NCI-H1105 (cell line): ENCODE data around the gene MYOC.
"Not testable (repeated sequence)": the region's sequence is repeated elsewhere in the genome, so short reads cannot be mapped to it uniquely, and the experiment has no call there.

Experiments used
- DNase-seq: peaks from one replicate; lab custom pipeline; 2025; lab: John Stamatoyannopoulos, UW

The MYOC gene

DNA sequence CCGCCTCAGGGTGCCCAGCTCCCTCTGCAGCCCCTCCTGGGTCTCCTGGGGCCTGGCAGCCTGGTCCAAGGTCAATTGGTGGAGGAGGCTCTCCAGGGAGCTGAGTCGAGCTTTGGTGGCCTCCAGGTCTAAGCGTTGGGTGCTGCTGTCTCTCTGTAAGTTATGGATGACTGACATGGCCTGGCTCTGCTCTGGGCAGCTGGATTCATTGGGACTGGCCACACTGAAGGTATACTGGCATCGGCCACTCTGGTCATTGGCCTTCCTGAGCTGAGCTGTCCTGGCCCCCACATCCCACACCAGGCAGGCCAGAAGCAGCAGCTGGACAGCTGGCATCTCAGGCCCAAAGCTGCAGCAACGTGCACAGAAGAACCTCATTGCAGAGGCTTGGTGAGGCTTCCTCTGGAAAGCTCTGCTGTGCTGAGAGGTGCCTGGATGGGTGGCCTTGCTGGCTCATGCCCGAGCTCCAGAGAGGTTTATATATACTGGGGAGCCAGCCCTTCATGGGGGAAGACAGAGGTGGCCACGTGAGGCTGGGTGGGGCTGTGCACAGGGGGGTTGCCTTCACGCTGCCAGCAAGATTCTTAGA lies at the start of gene MYOC:
TSS of gene MYOC (minus strand) at position 455 of the 589 bp plus-strand sequence. CDS start at position 378, 77 bp downstream.
- DNase-seq = no peak

DNA sequence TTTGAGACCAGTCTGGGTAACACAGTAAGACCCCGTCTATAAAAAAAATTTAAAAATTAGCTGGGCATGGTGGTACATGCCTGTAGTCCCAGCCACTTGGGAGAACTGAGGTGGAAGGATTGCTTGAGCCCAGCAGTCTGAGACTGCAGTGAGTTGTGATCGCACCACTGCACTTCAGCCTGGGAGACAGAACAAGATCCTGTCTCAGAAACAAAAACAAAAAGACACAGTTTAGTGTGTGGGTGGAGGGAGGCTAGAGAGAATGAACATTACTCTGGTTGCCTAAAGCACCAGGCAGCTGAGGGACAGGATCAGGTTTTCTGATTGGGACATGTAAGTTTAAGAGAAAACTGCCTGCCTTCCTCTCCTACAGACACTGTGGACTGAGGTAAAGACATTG lies 47.0 kb upstream of the MYOC start:
- no peak for DNase-seq

DNA sequence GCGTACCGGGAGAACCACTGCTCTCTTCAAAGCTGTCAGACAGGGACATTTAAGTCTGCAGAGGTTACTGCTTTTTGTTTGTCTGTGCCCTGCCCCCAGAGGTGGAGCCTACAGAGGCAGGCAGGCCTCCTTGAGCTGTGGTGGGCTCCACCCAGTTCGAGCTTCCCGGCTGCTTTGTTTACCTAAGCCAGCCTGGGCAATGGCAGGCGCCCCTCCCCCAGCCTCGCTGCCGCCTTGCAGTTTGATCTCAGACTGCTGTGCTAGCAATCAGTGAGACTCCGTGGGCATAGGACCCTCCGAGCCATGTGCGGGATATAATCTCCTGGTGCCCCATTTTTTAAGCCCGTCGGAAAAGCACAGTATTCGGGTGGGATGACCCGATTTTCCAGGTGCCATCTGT lies 43.3 kb upstream of the MYOC start:
- DNase-seq = not testable (repeated sequence)

DNA sequence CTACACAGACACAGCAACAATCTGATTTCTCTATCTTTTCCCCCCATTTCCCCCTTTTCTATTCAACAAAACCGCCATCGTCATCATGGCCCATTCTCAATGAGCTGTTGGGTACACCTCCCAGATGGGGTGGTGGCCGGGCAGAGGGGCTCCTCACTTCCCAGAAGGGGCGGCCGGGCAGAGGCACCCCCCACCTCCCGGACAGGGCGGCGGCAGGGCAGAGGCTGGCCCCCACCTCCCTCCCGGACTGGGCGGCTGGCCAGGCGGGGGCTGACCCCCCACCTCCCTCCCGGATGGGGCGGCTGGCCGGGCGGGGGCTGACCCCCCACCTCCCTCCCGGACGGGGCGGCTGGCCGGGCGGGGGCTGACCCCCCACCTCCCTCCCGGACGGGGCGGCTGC lies 41.1 kb upstream of the MYOC start:
- not testable (repeated sequence) for DNase-seq

DNA sequence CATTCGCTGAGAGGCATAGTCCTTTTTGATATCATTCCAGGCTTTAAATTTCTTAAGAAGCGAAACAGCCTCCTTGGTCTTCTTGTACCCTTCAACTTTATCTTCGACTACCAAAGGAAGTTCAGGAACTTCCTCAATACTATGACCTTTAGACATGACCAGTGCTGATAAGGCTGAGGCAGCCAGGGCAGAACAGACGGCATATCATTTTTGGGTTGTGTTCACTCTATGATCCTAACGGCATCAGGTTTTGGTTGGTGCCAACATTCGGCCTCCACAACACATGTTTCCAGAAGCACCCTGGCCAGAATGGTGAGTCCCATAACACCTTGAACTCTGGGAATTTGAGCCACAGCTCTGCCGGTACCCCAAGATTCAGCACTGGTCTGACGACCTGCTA lies 31.4 kb upstream of the MYOC start:
- DNase-seq = no peak

DNA sequence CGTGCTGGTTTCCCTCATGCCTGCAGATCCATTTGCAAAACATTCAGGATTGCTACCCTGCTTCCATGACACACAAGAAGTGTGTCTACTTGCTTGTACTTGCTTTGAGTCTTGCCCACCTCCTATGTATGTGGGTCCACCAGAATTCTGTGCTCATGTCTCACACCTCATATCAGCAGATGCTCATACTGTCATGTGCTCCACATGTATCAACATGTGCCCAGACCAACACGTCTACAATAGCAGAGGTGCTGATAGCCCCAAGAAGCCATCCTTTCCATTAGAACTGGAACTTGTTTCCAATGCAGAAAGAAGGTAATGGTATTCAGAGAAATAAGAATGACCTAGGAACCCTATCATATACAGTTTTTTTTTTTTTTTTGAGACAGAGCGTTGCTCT lies 27.9 kb upstream of the MYOC start:
- no peak for DNase-seq

DNA sequence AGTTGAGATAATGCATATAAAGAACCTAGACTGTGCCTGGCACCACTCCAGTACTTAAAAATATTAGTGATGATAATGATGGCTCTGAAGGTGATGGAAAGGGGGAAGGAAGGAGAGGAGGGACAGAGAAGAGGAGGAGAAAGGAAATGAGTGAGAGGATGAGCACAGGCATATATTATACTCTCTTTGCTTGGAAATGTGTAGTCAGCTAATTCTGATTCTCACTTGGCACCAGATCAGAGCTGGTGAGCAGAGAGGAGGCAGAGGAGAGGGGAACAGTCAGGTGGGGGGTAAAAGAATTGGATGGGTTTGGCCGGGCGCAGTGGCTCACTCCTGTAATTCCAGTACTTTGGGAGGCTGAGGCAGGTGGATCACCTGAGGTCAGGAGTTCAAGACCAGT lies 24.3 kb upstream of the MYOC start:
- DNase-seq = no peak

DNA sequence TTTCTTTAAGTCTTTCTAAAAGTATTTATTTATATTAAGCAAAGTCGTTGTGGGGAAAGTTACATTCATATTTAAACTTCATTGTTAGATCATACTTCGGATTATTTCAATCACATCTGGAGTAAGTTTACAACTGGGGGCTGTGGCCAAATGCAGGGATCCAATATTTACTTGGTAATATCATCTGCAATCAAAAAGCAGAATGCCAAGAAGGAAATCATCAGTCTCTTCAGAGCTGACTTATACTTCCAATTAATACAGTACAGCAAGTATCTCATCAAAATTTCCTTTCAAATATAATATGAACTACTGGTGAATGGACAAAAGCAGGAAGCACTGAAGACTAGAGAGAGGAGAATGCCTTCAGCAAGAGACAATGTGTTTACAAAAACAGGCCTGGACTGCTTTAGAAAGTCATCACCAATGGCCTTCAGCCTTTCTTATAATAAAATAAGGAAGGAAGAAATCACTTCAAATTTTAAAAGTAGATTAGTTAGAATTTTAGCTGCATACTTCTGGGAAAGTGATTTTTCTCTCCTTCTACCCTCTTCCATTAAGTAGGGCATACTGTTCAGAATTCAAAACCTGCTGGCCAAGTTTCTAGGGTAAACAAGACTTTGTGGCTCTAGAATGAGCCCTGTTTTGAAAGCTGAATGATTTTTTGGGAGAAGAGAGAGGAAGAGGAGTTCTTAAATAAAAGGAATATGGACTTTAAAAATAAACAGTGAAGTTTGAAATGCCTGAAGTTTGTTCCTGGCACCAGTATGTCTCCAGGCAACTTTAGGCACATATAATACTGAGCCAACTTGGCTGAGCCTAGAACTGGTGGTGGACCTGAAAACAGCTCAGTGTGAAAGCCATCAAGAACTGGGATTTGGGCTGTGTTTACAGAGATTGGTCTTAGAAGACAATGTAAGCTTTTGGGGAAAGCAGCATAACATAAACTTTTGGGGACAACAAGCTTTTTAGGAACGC lies 22.2 kb upstream of the MYOC start:
- no peak for DNase-seq

DNA sequence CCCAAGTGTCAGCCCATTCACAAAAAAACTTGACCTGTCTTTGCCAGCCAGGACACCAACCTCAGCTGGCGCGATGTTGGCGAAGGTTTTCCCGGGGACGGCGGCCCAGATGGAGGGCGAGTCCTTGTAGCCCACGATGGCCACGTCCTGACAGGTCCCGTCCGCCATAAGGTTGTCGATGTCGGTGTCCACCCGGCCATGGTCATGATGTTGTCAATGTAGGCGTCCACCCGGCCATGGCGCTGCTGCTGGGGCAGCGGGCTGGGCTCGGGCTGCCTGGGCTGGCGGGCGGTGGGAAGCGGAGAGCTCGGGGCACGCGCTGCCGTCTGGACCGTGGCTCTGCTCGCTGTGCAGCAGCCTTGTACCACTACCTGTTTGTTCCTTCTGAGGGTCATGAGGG lies 18.3 kb upstream of the MYOC start:
- no peak for DNase-seq

DNA sequence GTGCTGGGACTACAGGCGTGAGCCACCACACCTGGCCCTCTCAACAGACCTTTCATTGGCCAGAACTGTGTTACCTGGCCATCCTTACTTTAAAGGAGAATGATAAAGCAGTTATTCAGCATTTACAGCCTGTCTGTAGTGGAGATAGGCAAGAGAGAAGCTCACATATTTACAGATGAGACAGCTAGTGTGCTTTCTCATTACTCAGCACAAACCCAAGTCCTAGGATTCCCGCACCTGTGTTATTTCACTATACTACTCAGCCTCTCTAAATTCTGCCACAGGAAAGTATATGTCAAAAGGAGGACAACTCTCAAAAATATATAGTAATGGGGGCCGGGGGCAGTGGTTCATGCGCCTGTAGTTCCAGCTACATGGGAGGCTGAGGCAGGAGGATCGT lies 15.9 kb upstream of the MYOC start:
- DNase-seq = no peak

DNA sequence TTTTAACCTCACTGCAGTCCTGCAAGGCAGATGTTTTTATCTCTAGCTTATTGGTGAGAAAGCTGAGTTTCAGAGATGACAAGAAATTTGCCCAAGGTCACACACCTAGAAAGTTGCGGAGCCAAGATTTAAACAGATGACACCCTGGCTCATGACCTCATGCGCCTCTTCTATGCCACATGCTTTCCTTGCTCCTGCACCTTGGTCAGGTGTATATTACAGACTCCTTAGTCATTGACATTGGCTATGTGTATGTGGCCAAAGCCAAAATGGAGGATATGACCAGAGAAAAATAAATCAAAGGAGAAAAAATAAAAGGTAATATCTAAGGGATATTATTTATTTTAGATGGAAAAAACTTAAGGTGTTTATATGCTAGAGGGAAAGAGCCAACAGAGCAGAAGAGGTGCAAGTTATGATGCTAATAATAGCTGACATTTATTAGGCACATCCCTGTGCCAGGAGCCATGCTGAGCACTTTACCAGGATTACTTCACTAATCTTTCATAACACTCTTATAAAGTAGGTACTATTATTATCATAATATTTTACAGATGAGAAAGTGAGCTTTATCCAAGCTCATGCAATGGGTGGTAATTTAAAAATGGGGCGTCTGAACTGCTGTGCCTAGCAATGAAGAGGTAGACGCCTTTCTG lies 13.8 kb upstream of the MYOC start:
- DNase-seq = no peak

DNA sequence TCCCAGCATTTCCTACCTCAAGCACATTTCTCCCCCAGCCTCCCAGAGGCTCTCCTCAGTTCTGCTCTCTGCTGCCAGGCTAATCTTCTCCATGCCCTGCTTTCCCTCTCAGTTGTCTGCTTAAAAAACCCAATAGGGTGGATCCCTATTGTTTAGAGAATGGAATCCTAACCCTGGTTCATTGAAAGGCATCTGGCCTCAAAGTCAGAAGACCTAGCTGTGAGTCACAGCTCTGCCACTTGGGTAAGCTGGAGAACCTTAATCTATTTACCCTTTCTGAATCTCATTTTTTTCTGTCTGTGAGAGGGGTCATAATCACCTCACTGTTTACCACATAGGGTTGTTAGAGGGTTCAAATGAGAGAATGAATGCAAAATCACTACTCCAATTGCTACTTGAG lies 12.5 kb upstream of the MYOC start:
- no peak for DNase-seq

DNA sequence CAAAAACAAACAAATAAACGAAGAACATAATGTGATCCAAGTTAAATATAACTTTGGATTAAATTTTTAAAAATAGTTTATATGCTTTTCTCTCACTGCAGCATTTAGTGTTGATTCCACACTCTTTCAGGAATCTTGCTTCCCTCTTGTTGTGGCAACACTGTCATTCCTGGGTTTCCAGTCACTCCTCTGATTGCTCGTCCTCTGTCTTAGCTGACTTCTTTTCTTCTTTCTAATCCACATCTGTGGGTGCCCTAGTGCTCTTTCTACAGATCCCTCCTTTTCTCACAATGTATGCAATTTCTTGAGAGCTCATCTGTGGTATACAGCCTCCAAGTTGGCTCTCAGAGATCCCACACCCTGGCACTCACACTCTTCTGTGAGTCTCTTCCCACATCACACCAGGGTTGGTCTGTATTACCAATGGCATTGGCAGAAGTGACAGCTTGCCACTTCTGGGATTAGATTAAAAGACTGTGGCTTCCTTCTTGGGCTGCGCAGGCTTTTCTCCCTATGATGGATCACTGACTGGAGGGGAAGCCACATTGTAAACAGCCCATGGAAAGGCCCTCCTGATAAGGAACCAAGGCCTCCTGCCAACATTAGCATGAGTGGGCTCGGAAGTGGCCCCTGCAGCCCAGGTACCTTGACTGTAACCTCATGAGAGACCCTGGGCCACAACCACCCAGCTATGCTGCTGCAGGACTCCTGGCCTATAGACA lies 11.5 kb upstream of the MYOC start:
- no peak for DNase-seq

DNA sequence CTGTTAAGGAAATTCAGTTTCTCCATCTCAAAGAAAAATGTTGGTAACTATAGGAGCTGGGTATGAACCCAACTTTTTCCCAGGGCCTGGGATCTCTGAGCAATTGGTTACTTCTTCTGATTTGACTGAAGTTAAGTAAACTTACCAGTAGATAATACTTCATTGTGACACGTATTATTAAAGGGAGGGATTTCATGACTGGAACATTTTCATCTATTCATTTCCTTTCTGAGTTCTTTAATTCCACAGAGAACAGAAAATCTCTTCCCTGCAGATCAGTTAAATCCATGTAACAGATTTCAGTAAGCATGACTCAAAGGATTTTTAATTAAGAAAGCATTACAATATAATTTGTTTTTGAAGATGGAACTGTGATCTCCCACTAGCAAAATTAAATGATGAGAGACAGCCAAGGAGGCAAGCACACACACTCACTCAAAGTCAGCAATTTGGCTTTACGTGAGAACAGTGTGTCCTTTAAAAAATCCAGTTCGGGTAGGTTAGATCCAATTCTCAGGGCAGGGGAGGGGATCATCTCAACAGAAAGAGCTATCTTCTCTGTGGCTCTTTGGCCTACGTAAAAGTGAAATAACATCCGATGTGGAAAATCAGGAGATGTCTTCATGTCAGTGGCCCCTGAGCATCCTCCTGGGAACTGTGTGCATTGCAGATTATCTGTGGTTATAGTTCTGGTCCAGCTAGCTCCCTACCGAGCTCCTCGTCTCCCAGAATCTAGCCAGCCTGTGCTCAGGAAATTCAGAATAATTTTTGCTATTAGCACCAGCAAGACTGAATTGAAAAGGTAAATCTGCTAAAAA lies 10.8 kb upstream of the MYOC start:
- no peak for DNase-seq

DNA sequence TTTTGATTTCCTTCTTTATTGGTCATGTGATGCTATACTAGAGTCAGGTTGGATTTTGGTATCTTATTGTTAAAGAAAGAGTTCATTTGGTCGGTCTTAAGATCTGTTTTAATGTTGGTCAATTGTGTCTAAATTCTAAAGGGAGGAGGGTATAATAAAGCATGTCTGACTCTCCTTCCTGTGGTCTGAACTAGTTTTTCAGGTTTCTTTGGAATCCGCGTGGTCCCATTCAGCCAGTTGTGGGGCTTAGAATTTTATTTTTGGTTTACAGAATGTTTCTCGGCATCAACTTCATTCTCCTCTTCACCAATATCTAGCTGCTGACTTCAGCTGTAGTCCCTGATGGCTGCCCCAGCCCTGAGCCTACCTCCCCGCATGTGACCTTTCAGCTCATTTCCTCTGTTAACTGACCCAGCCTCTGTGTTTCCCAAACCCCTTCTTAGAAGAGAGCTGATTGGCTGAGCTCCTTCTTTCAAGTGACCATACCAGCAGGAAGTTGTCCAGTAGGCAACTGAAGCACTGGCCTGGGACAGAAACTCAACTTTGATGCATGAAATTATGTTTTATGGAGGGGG lies 8.7 kb upstream of the MYOC start:
- no peak for DNase-seq

DNA sequence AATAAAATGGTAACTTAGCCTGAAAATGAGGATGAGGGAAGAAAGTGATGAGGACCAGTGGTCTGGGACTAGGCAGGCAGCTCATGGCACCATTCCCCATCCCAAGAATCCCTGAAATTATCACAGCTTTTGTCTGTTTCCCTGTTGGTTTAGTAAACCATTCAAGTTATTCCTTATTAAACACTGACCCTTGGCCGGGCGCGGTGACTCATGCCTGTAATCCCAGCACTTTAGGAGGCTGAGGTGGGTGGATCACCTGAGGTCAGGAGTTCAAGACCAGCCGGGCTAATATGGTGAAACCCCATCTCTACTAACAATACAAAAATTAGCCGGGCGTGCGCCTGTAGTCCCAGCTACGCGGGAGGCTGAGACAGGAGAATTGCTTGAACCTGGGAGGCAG lies 3.7 kb upstream of the MYOC start:
- not testable (repeated sequence) for DNase-seq

DNA sequence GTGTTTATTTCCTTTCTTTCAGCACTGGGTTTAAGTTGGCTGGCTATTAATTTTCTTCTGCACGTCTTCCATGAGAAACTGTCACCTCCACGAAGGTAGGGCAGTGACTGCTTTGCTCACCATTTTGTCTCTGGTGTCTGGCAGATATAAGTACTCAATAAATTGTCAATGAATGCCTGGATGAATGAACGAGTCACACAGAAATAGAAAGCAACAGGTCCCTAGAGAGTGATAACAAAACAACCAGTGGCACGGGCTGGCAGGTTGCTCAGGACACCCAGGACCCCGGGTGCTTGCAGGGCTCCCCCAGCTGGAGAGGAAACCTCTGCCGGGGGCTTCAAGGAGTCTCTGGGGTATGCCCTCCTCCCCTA lies 3.2 kb upstream of the MYOC start:
- DNase-seq = no peak

DNA sequence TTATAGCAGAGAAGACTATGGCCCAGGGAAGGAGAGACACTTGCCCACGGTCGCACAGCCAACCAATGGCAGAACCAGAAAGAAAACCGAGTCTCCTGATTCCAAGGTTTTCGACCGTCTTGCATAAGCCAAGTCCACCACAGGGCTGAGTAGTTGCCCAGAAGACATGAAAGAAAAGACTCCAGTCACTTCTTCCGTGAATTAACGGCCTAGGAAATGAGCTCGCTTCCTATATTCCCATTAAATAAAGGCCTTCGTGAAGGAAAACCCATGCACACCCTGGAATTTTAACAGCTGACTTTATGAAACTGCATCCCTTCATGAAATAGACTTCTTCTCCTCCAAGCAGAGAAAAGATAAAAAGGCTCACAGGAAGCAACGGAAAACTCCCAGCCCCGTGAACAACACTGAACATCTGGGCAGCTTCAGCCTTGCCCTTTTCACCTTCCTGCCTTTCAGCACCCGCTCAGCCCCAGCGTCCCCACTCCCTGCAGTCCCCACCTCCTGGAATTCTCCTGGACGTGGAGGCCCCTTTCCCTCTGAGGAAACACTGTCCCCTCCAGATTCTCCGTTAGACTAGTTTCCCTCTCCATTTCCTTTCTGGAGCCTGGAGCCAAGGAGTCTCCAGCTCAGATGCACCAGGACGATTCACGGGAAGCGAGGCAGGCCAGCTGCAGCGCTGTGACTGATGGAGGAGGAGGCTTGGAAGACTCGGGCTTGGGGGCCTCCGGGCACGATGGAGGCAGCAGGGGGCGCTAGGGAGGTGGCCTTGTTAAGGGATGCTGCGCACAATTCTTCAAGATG lies 2.7 kb upstream of the MYOC start:
- no peak for DNase-seq

DNA sequence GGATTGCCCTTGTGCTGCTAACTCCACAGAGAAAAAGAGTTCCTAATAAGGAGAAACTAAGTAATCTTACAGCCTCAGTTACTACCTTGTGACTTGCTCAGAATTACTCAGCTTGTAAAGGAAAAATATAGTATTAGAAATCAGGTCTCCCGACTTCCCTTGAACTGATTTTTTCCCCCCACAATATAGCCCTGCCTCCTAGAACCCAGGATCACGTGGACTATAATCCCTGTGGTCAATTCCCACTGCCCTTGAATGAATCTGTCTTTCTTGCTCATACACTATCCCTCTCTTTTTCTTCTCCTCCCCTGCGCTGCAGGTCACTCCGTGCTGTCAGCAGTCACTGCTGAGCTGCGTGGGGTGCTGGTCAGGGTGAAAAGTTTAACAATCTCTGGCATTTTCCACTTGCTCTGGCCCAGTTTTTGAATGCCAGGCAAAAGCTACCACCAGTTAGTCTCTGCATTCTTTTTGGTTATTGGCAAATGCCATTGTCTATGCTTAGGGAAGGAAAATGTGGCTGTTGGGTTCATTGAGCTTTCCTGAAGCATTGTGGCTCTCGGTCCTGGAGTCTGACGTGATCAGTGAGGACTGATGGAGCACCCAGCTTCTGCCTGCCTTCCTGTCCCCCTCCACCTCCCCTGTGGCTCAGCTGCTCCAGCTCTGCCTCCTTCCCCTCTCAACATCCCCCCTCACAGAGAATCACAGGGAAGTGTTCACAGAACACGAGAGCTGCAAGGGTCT lies 1.9 kb upstream of the MYOC start:
- DNase-seq = no peak

DNA sequence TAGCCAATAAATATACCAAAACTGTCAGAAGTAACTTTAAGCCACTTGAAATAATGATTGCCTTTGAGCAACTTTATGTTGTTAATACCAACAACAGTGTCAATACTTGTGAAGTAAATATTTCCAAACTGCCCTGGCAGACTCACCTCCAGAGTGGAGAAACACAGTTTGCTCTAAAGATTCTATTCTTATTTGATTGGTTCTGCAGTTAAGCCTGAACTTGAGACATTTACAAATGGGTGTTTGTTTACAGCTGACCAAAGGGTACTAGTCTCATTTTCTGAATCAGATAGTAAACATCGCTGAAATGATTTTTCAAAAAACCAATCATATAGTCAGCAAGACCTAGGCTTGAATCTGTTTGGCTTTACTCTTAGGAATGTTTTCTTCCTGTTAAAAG lies 1.3 kb upstream of the MYOC start:
- no peak for DNase-seq
